ENCODE data around the gene KLHDC3. TPM values are rescaled to one million over a fixed set of nuclear protein-coding genes. Genes with fewer than 3 reads are reported as not detected.

KLHDC3 gene
- total and polyA plus RNA-seq, 2 of the 13 experiments (the other 11 are each of a cell fraction or from before 2014, with no cell fraction given) = 78.3 to 91.5 TPM

- no peaks in the 10 kb centered on the region for H4K20me1 ChIP-seq (ENCODE audit: insufficient read depth, low read length)
- intact Hi-C loops (cut with micrococcal nuclease; ENCODE audit: unreplicated experiment) (no loop called here), in situ Hi-C loops (cut with HindIII; ENCODE audit: extremely low pct_ligation_motif_present, low pct_unique_long_range_greater_than_20kb) (no loop called here)
- no peak overlapping the region for H3K9ac ChIP-seq (ENCODE audit: insufficient read depth, low read depth, low read length)
- H2AFZ ChIP-seq (ENCODE audit: low read length) = no peak overlapping the region
- no peak overlapping the region for H3K4me3 ChIP-seq (replicated peaks in 1 of 3; ENCODE audit: insufficient read depth in 1 of 3, low read depth in 2 of 3, low read length in 3 of 3)
- H3K36me3 ChIP-seq (replicated peaks in 1 of 2; ENCODE audit: control insufficient read depth in 1 of 2, insufficient read depth in 2 of 2, low read length in 2 of 2) = peaks cover 26 to 65% of the 10 kb centered on the region in 2 experiments
- ATAC-seq = no peak
- no peaks in the 10 kb centered on the region for H3K27me3 ChIP-seq (ENCODE audit: control insufficient read depth in 1 of 2, insufficient read depth in 2 of 2, low read length in 2 of 2)
- ChIA-PET CTCF (ENCODE audit: low intra/inter-chr PET ratio, low total read pairs) (no interaction called here), POLR2A (interaction anchor here (1.2 kb wide), 1 partner anchor 22 kb away, joined by 3 read pairs; the partner anchor contains the start of gene PPP2R5D)
- TF ChIP-seq ZFP82 (CRISPR knock-in tag; IDR thresholded peaks at IDR 0.05; ENCODE audit: borderline replicate concordance) (no peak), ZNF10 (CRISPR knock-in tag; IDR thresholded peaks at IDR 0.05; ENCODE audit: borderline replicate concordance, low read depth) (no peak), NFKBIZ (CRISPR knock-in tag; IDR thresholded peaks at IDR 0.05) (no peak), ZNF329 (CRISPR knock-in tag; IDR thresholded peaks at IDR 0.05; ENCODE audit: low read depth) (no peak), PCBP2 (optimal IDR thresholded peaks at IDR 0.05; ENCODE audit: low read depth, low read length, poor library complexity, severe bottlenecking) (no peak), CTCF (CRISPR knock-in tag; IDR thresholded peaks at IDR 0.05) (no peak), SMAD3 (CRISPR knock-in tag; IDR thresholded peaks at IDR 0.05) (no peak), ZNF326 (CRISPR knock-in tag; IDR thresholded peaks at IDR 0.05; ENCODE audit: borderline replicate concordance) (no peak), SAP130 (CRISPR knock-in tag; IDR thresholded peaks at IDR 0.05; ENCODE audit: low read depth) (no peak)
- no peak for DNase-seq (ENCODE audit: low spot score)
- H3K4me1 ChIP-seq (ENCODE audit: insufficient read depth, low read length) = no peaks in the 10 kb centered on the region
- no TSS peak for BruUV-seq (replicated peaks)
- FAIRE-seq = no peak
- no peaks in the 10 kb centered on the region for H3K79me2 ChIP-seq (ENCODE audit: insufficient read depth, low read length)
- H3K4me2 ChIP-seq (ENCODE audit: low read depth, low read length) = no peak overlapping the region
- no peaks in the 10 kb centered on the region for H3K9me3 ChIP-seq (ENCODE audit: low read length)
- WGBS (ENCODE audit: low lambda C conversion rate) = 96% methylated on average over 11 of the region's 11 CpGs
- no peak overlapping the region for H3K27ac ChIP-seq (ENCODE audit: extremely low read length, insufficient read depth, low read length)
These were observed 7.8 kb upstream of the KLHDC3 start for GRCh38 chr6:43006251-43006650.
